ENCODE data around the gene PPP1R7.

- TF ChIP-seq POLR2A (IDR thresholded peaks at IDR 0.05; ENCODE audit: low read length) (no peak), GATA1 (IDR thresholded peaks at IDR 0.05; ENCODE audit: low read depth, low read length) (no peak)
Measured at GRCh38 chr2:241129086-241129871, 21.0 kb upstream of the PPP1R7 start.

All from erythroblast (primary cell).